ENCODE results near the gene INPP1.

- no peak for TF ChIP-seq CTCF (IDR thresholded peaks at IDR 0.05)
- no peak for TF ChIP-seq POLR2A (IDR thresholded peaks at IDR 0.05)
- TF ChIP-seq POLR2AphosphoS5 (IDR thresholded peaks at IDR 0.05): no peak
Measured at GRCh38 chr2:190315273-190315672, 28.1 kb upstream of the INPP1 start.
